GM23338 (cell line): ENCODE results near the gene CD69.

ENCODE experiments used
- CTCF ChIP-seq, 2 experiments: fragments of 200-600 bp in 1 of 2; sonication (generic) in 1 of 2; conservative IDR thresholded peaks; 2 replicates each; pipeline versions ENCODE4 v1.5.1 to v1.6.1; 2016 to 2017; ENCODE audit warnings: antibody characterized with exemption in 2 of 2, low read depth in 2 of 2, mild to moderate bottlenecking in 2 of 2, moderate library complexity in 1 of 2
- EZH2 ChIP-seq: fragments of 200-600 bp; sonication (generic); IDR thresholded peaks from one replicate; pipeline ENCODE4 v1.8.0; 2017; ENCODE audit warnings: antibody characterized with exemption, mild to moderate bottlenecking, low read depth; ENCODE audit not compliant: unreplicated experiment
- EZH2phosphoT487 ChIP-seq: fragments of 200-600 bp; sonication (generic); IDR thresholded peaks from one replicate; pipeline ENCODE4 v1.8.1; 2018; ENCODE audit warnings: antibody characterized with exemption; ENCODE audit not compliant: unreplicated experiment
- NANOG ChIP-seq: IDR thresholded peaks from 2 replicates; pipeline ENCODE4 v1.6.1; 2016; ENCODE audit warnings: antibody characterized with exemption, borderline replicate concordance
- POLR2AphosphoS5 ChIP-seq: IDR thresholded peaks from 2 replicates; pipeline ENCODE4 v1.6.1; 2016; ENCODE audit warnings: antibody characterized with exemption, low read depth
- REST ChIP-seq: IDR thresholded peaks from one replicate; pipeline ENCODE4 v1.6.1; 2018; ENCODE audit warnings: antibody characterized with exemption; ENCODE audit not compliant: unreplicated experiment

DNA sequence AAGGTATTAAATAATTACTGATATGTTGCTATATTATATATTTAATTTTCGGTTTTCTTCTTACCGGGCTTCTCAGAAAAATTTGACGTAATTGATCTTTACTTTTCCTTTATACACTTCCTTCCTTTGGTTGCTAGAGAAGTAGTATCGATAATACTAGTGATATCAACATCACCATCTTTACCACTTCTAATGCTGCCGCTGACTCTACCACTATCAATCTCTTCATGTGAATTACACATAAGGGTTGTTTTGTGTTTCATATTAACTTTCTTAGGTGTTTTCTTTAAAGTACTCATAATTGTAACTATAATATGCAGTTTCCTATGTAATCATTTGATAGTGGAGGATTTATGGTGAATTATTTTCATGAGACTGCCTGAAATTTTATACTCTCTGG is 35.6 kb upstream of the CD69 start:
- TF ChIP-seq CTCF (conservative IDR thresholded peaks at IDR 0.05; ENCODE audit: low read depth in 2 of 2) = no peak
- TF ChIP-seq POLR2AphosphoS5 = no peak
- TF ChIP-seq REST = no peak
- no peak for TF ChIP-seq NANOG
- no peak for TF ChIP-seq EZH2phosphoT487
- no peak for TF ChIP-seq EZH2
